GM18861 (cell line): ENCODE data around the gene LCA5L.
A peak's percentile ranks its signal among the peaks of the same experiment; 100 is the strongest.
"Not testable (repeated sequence)": the region's sequence is repeated elsewhere in the genome, so short reads cannot be mapped to it uniquely, and the experiment has no call there.

Experiments used
- ATAC-seq: cut with Tn5 transposase; IDR thresholded peaks from one replicate; pipeline ENCODE4 v1.9.1; 2021; ENCODE audit not compliant: unreplicated experiment

Gene LCA5L

GRCh38 chr21:39388038-39388810, 57.4 kb downstream of the LCA5L start:
- ATAC-seq: peak; percentile 72

- ATAC-seq: no peak
Measured at GRCh38 chr21:39387461-39388037, 58.0 kb downstream of the LCA5L start.

- ATAC-seq: no peak
Measured at GRCh38 chr21:39386899-39387298, 58.7 kb downstream of the LCA5L start.

GRCh38 chr21:39386194-39386593, 59.4 kb downstream of the LCA5L start:
- no peak for ATAC-seq

- no peak for ATAC-seq
Measured at GRCh38 chr21:39385299-39386145, 60.1 kb downstream of the LCA5L start.

- ATAC-seq: no peak
Measured at GRCh38 chr21:39384674-39385298, 60.8 kb downstream of the LCA5L start.

- not testable (repeated sequence) for ATAC-seq
Measured at GRCh38 chr21:39382096-39382495, 63.5 kb downstream of the LCA5L start.

GRCh38 chr21:39381009-39381408, 64.6 kb downstream of the LCA5L start:
- no peak for ATAC-seq

- ATAC-seq: peak; percentile 97
Measured at GRCh38 chr21:39379986-39380891, 65.3 kb downstream of the LCA5L start.

- ATAC-seq: no peak
Measured at GRCh38 chr21:39377444-39378050, 68.0 kb downstream of the LCA5L start.

- no peak for ATAC-seq
Measured at GRCh38 chr21:39375446-39375845, 70.1 kb downstream of the LCA5L start.

- ATAC-seq: no peak
Measured at GRCh38 chr21:39374046-39374445, 71.5 kb downstream of the LCA5L start.

GRCh38 chr21:39373634-39374033, 71.9 kb downstream of the LCA5L start:
- peak; percentile 84 for ATAC-seq

- not testable (repeated sequence) for ATAC-seq
Measured at GRCh38 chr21:39369896-39370288, 75.7 kb downstream of the LCA5L start.

GRCh38 chr21:39367783-39368182, 77.8 kb downstream of the LCA5L start:
- ATAC-seq: no peak

- no peak for ATAC-seq
Measured at GRCh38 chr21:39366563-39366962, 79.0 kb downstream of the LCA5L start.

- no peak for ATAC-seq
Measured at GRCh38 chr21:39364949-39365348, 80.6 kb downstream of the LCA5L start.

GRCh38 chr21:39363607-39364555, 81.7 kb downstream of the LCA5L start:
- ATAC-seq: no peak

- ATAC-seq: no peak
Measured at GRCh38 chr21:39362733-39363132, 82.8 kb downstream of the LCA5L start.
